ENCODE data around the gene CORO7.
A peak's percentile ranks its signal among the peaks of the same experiment; 100 is the strongest.

The CORO7 gene

DNA sequence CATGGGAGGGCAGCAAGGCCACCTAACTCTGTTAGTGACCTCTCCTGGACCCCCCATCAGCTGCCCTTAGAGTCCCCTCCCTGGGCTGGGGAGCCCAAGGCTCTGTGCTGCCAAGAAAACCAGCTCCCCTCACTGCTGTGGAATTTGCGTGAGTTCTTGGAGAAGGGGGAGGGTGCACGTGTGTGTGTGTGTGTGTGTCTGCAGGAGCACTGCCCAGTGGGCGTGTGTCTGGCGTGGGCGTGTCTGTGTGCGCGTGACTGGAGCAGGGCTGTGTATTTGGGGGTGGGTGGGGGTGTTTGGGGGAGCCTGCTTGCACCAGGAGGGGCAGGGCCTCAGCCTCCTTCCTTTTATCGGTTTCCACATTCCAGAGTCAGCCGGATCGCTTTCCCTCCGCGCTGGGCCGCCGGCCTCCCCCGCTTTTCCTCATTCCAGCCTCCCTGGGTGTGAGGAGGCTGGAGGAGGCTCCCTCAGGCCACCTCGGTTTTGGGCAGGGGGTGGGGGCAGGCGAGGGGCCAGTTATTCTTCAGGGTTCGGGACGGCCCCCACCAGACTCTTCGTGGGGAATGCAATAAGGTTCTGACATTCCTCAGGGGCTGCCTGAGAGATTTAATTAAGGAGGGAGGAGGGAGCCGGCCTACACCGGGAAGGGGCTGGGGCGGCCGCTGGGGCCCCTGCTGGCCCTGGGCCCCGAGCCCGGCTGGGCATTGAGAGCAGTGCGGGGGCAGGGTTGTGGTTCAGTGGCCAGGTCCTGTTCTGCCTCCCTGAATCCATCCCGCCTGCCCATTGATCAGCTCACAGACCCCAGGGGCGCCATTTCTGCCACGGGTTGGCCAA lies 42.3 kb downstream of the CORO7 start:
- H3K36me3 ChIP-seq (ENCODE audit: insufficient read depth, low read length), result no peaks in the 10 kb centered on the region
- H3K4me3 ChIP-seq (ENCODE audit: low read length), result peak overlapping the region; percentile 6; the same call in 1 of the 2 replicates
- peaks cover 47% of the 10 kb centered on the region for H3K4me1 ChIP-seq (ENCODE audit: insufficient read depth, low read length)
- 27% methylated on average over 22 of the region's 30 CpGs for WGBS
- H3K9ac ChIP-seq (ENCODE audit: low read depth, low read length), result 0 out of 2 replicates have a peak overlapping the region, but pooled peaks have one; percentile 15
- H3K27me3 ChIP-seq (ENCODE audit: insufficient read depth, low read length), result no peaks in the 10 kb centered on the region
- H3K9me3 ChIP-seq (ENCODE audit: insufficient read depth, low read depth, low read length), result no peaks in the 10 kb centered on the region
- H3K27ac ChIP-seq (ENCODE audit: low read depth, low read length), result peak overlapping the region; percentile 47; the same call in 1 of the 2 replicates

DNA sequence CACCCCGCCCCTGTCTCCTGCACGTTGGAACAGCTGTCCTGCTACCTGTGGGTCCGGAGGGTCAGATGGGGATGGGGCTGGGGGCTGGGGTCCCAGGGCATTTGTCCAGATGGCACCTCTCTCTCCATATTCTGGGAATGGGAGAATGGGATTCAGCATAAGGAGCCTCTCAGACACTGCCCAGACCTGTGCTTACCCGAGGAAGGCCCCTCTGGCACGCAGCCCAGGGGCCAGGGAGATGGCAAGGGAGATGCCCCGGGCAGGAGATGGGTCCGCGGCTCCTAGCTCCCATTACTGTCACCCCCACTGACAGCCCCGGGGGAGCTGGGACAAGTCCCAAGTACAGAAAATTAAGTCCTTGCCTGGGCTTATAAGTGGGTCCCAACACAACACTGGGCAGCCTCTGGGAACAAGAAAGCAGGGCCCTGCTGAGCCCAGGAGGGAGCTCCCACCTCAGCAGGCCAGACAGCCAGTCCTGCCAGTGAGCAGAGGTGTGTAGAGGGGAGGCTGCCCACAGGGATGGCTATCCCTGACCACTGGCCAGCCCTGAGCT lies 43.0 kb downstream of the CORO7 start:
- Histone ChIP-seq H3K9ac (ENCODE audit: low read depth, low read length) (0 out of 2 replicates have a peak overlapping the region, but pooled peaks have one; percentile 15), H3K4me3 (ENCODE audit: low read length) (peak overlapping the region; percentile 6; the same call in 1 of the 2 replicates), H3K27me3 (ENCODE audit: insufficient read depth, low read length) (no peaks in the 10 kb centered on the region), H3K4me1 (ENCODE audit: insufficient read depth, low read length) (peaks cover 47% of the 10 kb centered on the region), H3K27ac (ENCODE audit: low read depth, low read length) (peak overlapping the region; percentile 47; the same call in 1 of the 2 replicates), H3K9me3 (ENCODE audit: insufficient read depth, low read depth, low read length) (no peaks in the 10 kb centered on the region), H3K36me3 (ENCODE audit: insufficient read depth, low read length) (no peaks in the 10 kb centered on the region)
- 52% methylated on average over 9 of the region's 9 CpGs for WGBS

DNA sequence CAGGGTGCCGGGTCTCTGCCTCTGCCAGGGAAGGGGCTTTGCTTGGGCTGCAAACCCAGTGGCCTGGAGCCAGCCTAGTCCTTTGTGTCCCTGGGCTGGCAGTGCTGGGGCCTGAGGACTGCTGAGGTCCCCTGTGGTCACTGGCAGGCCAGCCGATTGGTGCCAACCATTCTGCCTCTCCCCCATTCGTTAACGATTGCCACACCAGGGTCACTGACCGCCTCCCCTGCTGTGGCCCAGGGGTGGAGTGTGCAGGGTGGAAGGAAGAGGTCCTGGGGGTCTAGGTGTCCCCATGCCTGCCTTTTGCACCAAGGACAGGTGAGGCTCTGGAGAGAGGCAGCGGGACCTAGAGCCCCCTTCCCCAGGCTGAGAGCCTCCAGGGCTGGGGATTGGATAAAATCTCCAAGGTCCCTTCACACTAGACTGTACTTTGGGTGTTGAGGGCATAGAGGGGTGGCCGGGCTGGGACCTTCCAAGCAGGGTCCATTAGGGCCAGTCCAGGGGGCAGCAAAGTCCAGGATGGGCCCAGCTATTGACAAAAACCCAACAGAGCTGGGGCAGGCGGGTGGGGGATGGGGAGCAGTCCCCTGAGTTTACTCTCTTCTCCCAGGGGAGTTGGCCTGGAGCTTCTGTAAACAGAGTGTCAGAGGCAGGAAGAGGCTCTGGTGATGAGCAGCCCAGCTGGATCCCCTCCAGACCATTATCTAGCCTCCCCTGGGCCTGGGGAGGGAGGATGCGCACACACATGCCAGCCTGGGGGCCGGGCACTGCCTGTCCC lies 43.6 kb downstream of the CORO7 start:
- H3K36me3 ChIP-seq (ENCODE audit: insufficient read depth, low read length), result no peaks in the 10 kb centered on the region
- peak overlapping the region; percentile 60; the same call in 1 of the 2 replicates for H3K9ac ChIP-seq (ENCODE audit: low read depth, low read length)
- peaks cover 44% of the 10 kb centered on the region for H3K4me1 ChIP-seq (ENCODE audit: insufficient read depth, low read length)
- H3K4me3 ChIP-seq (ENCODE audit: low read length), result peak overlapping the region; percentile 71
- no peaks in the 10 kb centered on the region for H3K27me3 ChIP-seq (ENCODE audit: insufficient read depth, low read length)
- no peak overlapping the region; the same call in 1 of the 2 replicates for H3K27ac ChIP-seq (ENCODE audit: low read depth, low read length)
- no peaks in the 10 kb centered on the region for H3K9me3 ChIP-seq (ENCODE audit: insufficient read depth, low read depth, low read length)
- 36% methylated on average over 9 of the region's 10 CpGs for WGBS

DNA sequence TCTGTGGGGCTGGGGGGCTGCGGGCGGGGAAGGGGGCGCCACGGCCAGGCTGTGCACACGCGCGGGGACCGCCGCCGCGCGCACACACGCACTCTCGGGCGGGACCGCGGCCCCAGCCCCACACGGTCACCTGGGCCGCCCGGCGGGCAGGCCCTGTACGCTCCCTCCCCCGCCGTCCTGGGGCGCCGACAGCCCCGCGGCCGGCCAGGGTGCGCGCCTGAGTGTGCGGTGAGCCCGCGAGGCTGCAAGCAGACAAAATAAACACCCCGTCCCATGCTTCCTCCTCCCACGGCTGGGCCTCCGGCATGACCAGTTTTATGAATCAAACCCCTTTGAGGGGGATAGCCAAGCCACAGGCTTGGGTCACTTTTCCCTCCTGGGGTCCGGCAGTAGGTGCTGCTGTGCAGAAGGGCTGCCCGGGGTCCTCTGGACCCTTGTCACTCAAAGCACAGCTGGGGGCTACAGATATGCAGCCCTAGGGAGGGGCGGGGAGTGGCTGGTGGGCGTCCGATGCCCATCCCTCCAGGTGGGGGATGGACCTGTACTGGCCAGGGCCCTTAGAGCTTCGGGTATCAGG lies 44.3 kb downstream of the CORO7 start:
- Histone ChIP-seq H3K9ac (ENCODE audit: low read depth, low read length) (peak overlapping the region; percentile 60), H3K4me3 (ENCODE audit: low read length) (peak overlapping the region; percentile 71), H3K4me1 (ENCODE audit: insufficient read depth, low read length) (peaks cover 39% of the 10 kb centered on the region), H3K36me3 (ENCODE audit: insufficient read depth, low read length) (no peaks in the 10 kb centered on the region), H3K9me3 (ENCODE audit: insufficient read depth, low read depth, low read length) (no peaks in the 10 kb centered on the region), H3K27me3 (ENCODE audit: insufficient read depth, low read length) (no peaks in the 10 kb centered on the region), H3K27ac (ENCODE audit: low read depth, low read length) (no peak overlapping the region)
- WGBS, result 3% methylated on average over 43 of the region's 43 CpGs

DNA sequence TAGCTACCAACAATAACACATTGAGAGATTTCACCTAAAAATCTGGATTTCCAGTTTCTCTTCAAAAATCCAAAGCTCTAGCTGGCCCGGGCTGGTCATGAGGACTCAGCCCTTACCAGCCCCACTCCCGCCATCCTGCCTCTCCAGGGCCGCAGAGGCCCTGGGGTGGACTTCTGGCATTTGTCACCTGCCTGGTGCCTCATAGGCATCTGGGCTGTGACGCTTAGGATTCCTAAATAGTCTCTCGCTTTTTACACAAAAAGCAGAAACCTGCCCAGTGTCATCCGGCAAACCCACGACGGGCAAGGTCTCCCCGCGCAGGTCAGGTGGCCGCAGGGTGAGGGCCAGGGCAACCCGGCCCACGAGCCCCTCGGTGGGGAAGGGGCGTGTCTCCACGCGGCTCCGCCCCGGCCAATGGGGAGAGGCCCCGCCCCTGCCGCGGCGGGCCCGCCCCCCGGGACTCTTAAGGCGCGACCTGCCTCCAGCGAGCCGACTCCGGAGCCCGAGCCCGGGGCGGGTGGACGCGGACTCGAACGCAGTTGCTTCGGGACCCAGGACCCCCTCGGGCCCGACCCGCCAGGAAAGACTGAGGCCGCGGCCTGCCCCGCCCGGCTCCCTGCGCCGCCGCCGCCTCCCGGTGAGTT lies 44.9 kb downstream of the CORO7 start, which contains the start of gene VASN:
Gene VASN, plus strand, starts transcription at position 492 of the 644 bp plus-strand sequence. CDS start 9,030 bp downstream, outside the sequence.
- Histone ChIP-seq H3K4me1 (ENCODE audit: insufficient read depth, low read length) (peaks cover 36% of the 10 kb centered on the region), H3K27me3 (ENCODE audit: insufficient read depth, low read length) (no peaks in the 10 kb centered on the region), H3K4me3 (ENCODE audit: low read length) (peak within 1 kb of the TSS; percentile 71), H3K9ac (ENCODE audit: low read depth, low read length) (peak within 1 kb of the TSS; percentile 60), H3K9me3 (ENCODE audit: insufficient read depth, low read depth, low read length) (no peaks in the 10 kb centered on the region), H3K27ac (ENCODE audit: low read depth, low read length) (no peak within 1 kb of the TSS), H3K36me3 (ENCODE audit: insufficient read depth, low read length) (no peaks in the 10 kb centered on the region)
- 6% methylated on average over 50 of the region's 50 CpGs for WGBS

DNA sequence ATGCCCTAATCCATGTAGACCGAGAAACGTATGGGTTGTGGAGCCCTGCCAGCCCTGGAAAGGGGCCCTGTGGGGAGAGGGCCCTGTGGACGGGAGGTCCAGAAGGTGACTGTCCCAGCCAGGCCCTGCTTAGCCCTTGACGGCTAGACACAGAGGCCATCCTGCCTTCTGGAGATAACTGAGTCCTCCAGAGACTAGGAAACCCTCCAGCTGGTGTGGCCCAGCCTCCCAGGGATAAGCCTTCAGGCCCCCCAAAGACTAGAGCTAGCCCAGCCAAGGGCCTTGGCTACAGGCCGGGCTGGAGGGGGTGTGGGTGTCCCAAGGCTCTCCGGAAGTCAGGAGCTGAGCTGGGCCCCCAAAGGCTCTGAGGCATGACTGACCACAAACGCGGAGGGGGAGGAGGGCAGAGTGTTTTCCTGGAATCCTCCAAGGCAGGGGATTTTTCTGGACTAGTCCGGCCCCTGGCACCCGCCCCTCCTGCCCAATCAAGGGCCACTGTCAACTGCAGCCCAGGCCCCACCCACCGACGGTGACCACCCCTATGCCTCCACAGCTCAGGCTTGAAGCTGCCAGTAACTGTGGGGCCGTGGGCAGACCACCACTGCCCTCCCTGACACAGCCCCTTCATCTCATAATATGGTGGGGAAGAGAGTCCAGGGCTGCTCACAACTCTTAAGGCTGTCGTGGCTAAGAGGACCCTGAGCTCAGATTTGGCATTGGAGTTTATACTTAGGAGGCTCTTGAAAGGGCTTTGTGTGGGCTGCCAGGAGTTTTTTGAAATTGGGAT lies 45.6 kb downstream of the CORO7 start:
- Histone ChIP-seq H3K27ac (ENCODE audit: low read depth, low read length) (no peak overlapping the region), H3K9ac (ENCODE audit: low read depth, low read length) (no peak overlapping the region), H3K4me1 (ENCODE audit: insufficient read depth, low read length) (peaks cover 36% of the 10 kb centered on the region), H3K27me3 (ENCODE audit: insufficient read depth, low read length) (no peaks in the 10 kb centered on the region), H3K4me3 (ENCODE audit: low read length) (peak overlapping the region; percentile 71; the same call in 1 of the 2 replicates), H3K9me3 (ENCODE audit: insufficient read depth, low read depth, low read length) (no peaks in the 10 kb centered on the region), H3K36me3 (ENCODE audit: insufficient read depth, low read length) (no peaks in the 10 kb centered on the region)
- WGBS, result 79% methylated on average over 14 of the region's 14 CpGs

DNA sequence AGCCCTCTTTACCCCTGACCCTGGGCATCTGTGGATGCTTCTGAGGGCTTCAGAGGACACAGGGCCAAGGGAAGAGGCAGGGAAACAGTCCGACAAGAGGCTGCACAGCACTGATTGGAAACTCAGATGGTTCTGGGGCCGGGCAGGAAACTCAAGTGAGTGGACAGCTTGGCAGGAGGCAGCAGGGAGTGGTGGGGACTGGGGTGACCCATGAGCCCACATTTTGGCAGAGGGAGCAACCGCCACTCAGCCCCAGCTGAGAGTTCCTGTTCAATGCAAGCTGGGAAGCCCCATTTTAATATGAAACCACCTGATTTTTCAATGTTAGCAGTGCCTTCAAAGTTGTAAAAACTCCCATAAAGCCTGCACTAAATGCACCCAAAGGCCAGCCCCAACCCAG lies 46.2 kb downstream of the CORO7 start:
- Histone ChIP-seq H3K9me3 (ENCODE audit: insufficient read depth, low read depth, low read length) (no peaks in the 10 kb centered on the region), H3K4me3 (ENCODE audit: low read length) (no peak overlapping the region), H3K27me3 (ENCODE audit: insufficient read depth, low read length) (no peaks in the 10 kb centered on the region), H3K4me1 (ENCODE audit: insufficient read depth, low read length) (peaks cover 35% of the 10 kb centered on the region), H3K27ac (ENCODE audit: low read depth, low read length) (no peak overlapping the region), H3K9ac (ENCODE audit: low read depth, low read length) (no peak overlapping the region), H3K36me3 (ENCODE audit: insufficient read depth, low read length) (no peaks in the 10 kb centered on the region)
- 89% methylated on average over 3 of the region's 3 CpGs for WGBS

DNA sequence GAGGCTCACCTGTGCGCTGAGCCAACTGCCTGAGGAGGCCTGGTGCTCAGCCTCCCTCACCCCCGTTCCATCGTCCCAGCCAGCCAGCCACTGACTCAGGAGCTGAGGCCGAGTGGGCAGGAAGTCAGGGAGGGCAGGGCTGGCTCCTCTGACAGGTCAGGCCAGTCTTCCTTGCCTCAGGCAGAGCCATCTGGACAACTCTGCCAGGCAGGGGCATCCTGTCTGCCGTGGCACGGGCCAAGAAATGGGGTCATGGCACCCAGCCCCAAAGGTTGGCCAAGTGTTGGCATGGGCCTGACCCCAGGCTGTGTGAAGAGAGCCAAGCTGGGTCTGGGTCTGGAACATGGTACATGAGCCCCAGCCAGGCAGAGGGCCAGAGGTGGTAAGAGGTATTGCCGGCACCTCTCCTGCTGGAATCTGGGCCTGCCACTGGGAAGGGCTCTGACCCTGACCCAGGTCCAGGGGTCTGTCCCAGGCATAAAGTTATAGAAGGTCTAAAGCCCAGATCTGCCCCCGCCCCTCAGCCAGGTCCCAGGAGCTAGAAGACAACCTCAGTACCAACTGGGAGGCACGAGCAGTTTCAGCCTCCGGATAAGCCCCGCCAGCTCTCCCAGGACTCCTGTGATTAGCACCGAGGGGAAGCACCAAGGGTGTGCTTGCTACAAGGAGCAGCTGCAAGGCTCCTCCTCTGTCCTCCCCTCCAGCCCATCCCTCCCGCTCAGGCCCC lies 47.2 kb downstream of the CORO7 start:
- H3K4me1 ChIP-seq (ENCODE audit: insufficient read depth, low read length), result peaks cover 26% of the 10 kb centered on the region
- H3K9ac ChIP-seq (ENCODE audit: low read depth, low read length), result no peak overlapping the region

DNA sequence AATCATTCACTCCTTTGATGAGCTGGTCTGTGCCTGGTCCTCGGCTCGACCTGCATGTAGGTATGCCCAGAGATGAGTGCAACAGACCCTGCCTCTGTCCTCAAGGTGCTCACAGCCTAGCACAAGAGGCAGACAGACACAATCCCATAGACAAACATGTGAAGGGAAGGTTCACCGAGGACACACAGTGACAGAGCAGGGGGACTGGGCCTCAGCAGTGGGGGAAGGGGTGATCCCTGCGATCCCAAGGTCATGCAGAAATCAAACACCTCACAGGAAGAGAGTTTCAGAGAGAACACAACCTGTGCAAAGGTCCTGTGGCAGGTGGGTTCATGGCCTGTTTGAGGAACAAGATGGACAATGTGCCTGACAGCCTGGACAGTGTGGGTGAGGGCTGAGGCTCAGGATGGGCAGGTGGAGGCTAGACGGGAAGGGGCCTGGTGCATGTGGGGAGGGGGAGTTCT lies 49.0 kb downstream of the CORO7 start:
- Histone ChIP-seq H3K4me3 (ENCODE audit: low read length) (no peak overlapping the region), H3K27ac (ENCODE audit: low read depth, low read length) (no peak overlapping the region), H3K4me1 (ENCODE audit: insufficient read depth, low read length) (peaks cover 10% of the 10 kb centered on the region), H3K36me3 (ENCODE audit: insufficient read depth, low read length) (no peaks in the 10 kb centered on the region), H3K27me3 (ENCODE audit: insufficient read depth, low read length) (no peaks in the 10 kb centered on the region), H3K9ac (ENCODE audit: low read depth, low read length) (no peak overlapping the region), H3K9me3 (ENCODE audit: insufficient read depth, low read depth, low read length) (no peaks in the 10 kb centered on the region)
- 89% methylated on average over 5 of the region's 5 CpGs for WGBS

More for the DNA sequence above, 47.2 kb downstream of the CORO7 start:
- no peaks in the 10 kb centered on the region for H3K36me3 ChIP-seq (ENCODE audit: insufficient read depth, low read length)
- H3K27me3 ChIP-seq (ENCODE audit: insufficient read depth, low read length), result no peaks in the 10 kb centered on the region
- H3K4me3 ChIP-seq (ENCODE audit: low read length), result no peak overlapping the region
- no peak overlapping the region for H3K27ac ChIP-seq (ENCODE audit: low read depth, low read length)
- H3K9me3 ChIP-seq (ENCODE audit: insufficient read depth, low read depth, low read length), result no peaks in the 10 kb centered on the region
- 84% methylated on average over 13 of the region's 13 CpGs for WGBS
